K562 (cell line): ENCODE measurements around the gene ARID3B.

ENCODE experiments used
- CTCF ChIP-seq, 3 experiments: IDR thresholded peaks in 2 of 3; conservative IDR thresholded peaks in 1 of 3; 2 replicates each; pipeline ENCODE4 v1.5.1; 2011 to 2012; ENCODE audit warnings: low read length in 3 of 3, mild to moderate bottlenecking in 3 of 3, control low read depth in 2 of 3, improper control_type of control experiment in 1 of 3, inconsistent platforms in 1 of 3, low read depth in 1 of 3, mixed read lengths in 1 of 3, moderate library complexity in 1 of 3; ENCODE audit not compliant: insufficient read depth in 2 of 3
- FOXP4 ChIP-seq: sonication (generic); formaldehyde crosslinking; IDR thresholded peaks from 2 replicates; pipeline ENCODE4 v1.8.0; 2022; ENCODE audit warnings: mild to moderate bottlenecking, missing genetic modification reagents, borderline replicate concordance
- HINFP ChIP-seq: fragments of 450-650 bp; conservative IDR thresholded peaks from 2 replicates; pipeline ENCODE4 v1.6.1; 2016; ENCODE audit warnings: missing genetic modification characterization, low read depth, mild to moderate bottlenecking, control low read depth, missing compliant biosample characterization
- MXI1 ChIP-seq: IDR thresholded peaks from 2 replicates; pipeline ENCODE4 v1.6.1; 2011; ENCODE audit warnings: low read depth, mild to moderate bottlenecking, improper control_type of control experiment, low read length
- NR3C1 ChIP-seq: sonication (generic); formaldehyde crosslinking; IDR thresholded peaks from 2 replicates; pipeline ENCODE4 v1.8.1; 2022; ENCODE audit warnings: missing genetic modification reagents
- NRF1 ChIP-seq, 2 experiments: fragments of 450-650 bp; IDR thresholded peaks in 1 of 2; conservative IDR thresholded peaks in 1 of 2; 2 replicates each; pipeline ENCODE4 v1.6.1; 2014; ENCODE audit warnings: mild to moderate bottlenecking in 2 of 2
- POLR2A ChIP-seq: fragments of 450-650 bp; conservative IDR thresholded peaks from 2 replicates; pipeline ENCODE4 v1.6.1; 2016
- PRPF4 ChIP-seq: fragments of 200-400 bp; formaldehyde crosslinking; IDR thresholded peaks from one replicate; pipeline ENCODE4 v1.6.1; 2017; ENCODE audit warnings: low read length, low read depth, mild to moderate bottlenecking; ENCODE audit not compliant: insufficient read depth, poor library complexity, severe bottlenecking
- RAD51 ChIP-seq: fragments of 450-650 bp; IDR thresholded peaks from 2 replicates; pipeline ENCODE4 v1.7.1; 2016; ENCODE audit warnings: low read depth, mild to moderate bottlenecking, borderline replicate concordance
- SP1 ChIP-seq: sonication (generic); formaldehyde crosslinking; IDR thresholded peaks from 2 replicates; pipeline ENCODE4 v1.8.1; 2022; ENCODE audit warnings: mild to moderate bottlenecking, missing genetic modification reagents
- STAT5B ChIP-seq: fragments of 250-450 bp; sonication (Bioruptor Pico); IDR thresholded peaks from 2 replicates; pipeline ENCODE4 v1.8.0; 2021; ENCODE audit warnings: mild to moderate bottlenecking, inconsistent platforms
- ZNF354B ChIP-seq: fragments of 250-450 bp; sonication (Bioruptor Pico); IDR thresholded peaks from 2 replicates; pipeline ENCODE4 v1.4.0; 2020
- ZNF830 ChIP-seq: fragments of 250-450 bp; sonication (Bioruptor Pico); IDR thresholded peaks from 2 replicates; pipeline ENCODE4 v1.5.0; 2021; ENCODE audit warnings: mild to moderate bottlenecking

GRCh38 chr15:74632601-74633000 is 91.6 kb downstream of the ARID3B start:
- TF ChIP-seq PRPF4 (no peak), FOXP4 (CRISPR knock-in tag) (no peak), RAD51 (no peak), CTCF (IDR thresholded peaks at IDR 0.05 in 2 of 3, conservative IDR thresholded peaks at IDR 0.05 in 1 of 3; ENCODE audit: insufficient read depth in 2 of 3, low read depth in 1 of 3, low read length in 3 of 3) (no peak), HINFP (no peak), MXI1 (no peak), POLR2A (no peak), NRF1 (conservative IDR thresholded peaks at IDR 0.05 in 1 of 2, IDR thresholded peaks at IDR 0.05 in 1 of 2) (no peak), ZNF830 (CRISPR knock-in tag) (no peak), STAT5B (no peak), SP1 (CRISPR knock-in tag) (no peak), ZNF354B (CRISPR knock-in tag) (no peak), NR3C1 (no peak)
